A673 (cell line): ENCODE results near the gene RNF220.

Experiments
- CTCF ChIP-seq: fragments of 300-800, 200-600 bp; sonication (generic); conservative IDR thresholded peaks from 2 replicates; pipeline ENCODE4 v1.5.1; 2017; ENCODE audit warnings: low read depth, mild to moderate bottlenecking, antibody characterized with exemption, low read length, moderate library complexity, mixed read lengths
- EZH2 ChIP-seq: fragments of 200-600 bp; sonication (generic); IDR thresholded peaks from 2 replicates; pipeline ENCODE4 v1.6.1; 2017; ENCODE audit warnings: borderline replicate concordance, low read depth, mild to moderate bottlenecking, mixed read lengths, antibody characterized with exemption, low read length; ENCODE audit not compliant: poor library complexity, severe bottlenecking

GRCh38 chr1:44536357-44537209 lies 131.5 kb downstream of the RNF220 start:
- TF ChIP-seq CTCF, result no peak
- TF ChIP-seq EZH2, result no peak
